HG03103 (cell line): Measurements from ENCODE around the gene WASHC2C.
"Not testable (repeated sequence)": the region's sequence is repeated elsewhere in the genome, so short reads cannot be mapped to it uniquely, and the experiment has no call there.

Source experiments
- ATAC-seq: cut with Tn5 transposase; IDR thresholded peaks from one replicate; pipeline ENCODE4 v1.9.1; 2021; ENCODE audit warnings: low read depth; ENCODE audit not compliant: unreplicated experiment

Gene WASHC2C

GRCh38 chr10:45757661-45758396 lies 30.8 kb downstream of the WASHC2C start:
- not testable (repeated sequence) for ATAC-seq

DNA sequence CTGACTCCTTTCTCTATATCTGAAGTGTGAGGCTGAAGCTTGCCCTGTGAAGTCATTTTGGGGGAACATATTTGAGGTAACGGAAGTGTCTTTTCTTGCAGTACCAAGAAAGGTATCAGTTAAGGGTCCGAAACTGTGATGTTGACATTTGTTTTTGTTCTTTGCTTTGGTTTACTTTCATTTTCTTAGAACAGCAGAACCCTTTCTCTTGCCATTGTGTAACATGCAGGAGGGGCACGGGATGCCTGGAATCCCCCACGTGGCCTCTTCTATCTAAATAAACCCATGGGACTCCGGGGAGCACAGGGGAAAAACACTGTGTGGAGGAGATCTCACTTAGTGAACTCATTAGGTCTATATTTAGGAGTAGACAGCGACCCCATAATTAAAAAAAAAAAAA lies 34.6 kb downstream of the WASHC2C start:
- not testable (repeated sequence) for ATAC-seq

DNA sequence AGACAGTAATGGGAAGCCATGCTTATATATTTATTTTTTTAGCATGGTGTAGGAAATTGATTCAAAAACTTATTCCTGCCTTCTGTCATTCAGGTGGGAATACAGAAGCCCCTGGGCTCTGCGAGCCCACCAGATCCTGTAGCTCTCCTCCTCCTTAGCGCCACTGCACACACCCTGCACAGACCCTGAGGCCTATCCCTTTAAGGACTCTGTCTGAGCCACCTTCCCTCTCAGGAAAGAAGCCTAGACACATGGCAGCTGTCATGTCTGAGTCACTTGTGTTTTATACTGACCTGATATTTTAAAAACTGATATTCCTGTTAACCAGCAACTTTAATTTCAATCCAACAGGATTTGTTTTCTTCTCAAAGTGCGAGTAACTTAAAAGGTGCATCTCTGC lies 36.0 kb downstream of the WASHC2C start:
- not testable (repeated sequence) for ATAC-seq

- ATAC-seq = not testable (repeated sequence)
These were observed 41.3 kb downstream of the WASHC2C start for GRCh38 chr10:45768334-45768733.

- not testable (repeated sequence) for ATAC-seq
These were observed 44.8 kb downstream of the WASHC2C start for GRCh38 chr10:45771757-45772461.

DNA sequence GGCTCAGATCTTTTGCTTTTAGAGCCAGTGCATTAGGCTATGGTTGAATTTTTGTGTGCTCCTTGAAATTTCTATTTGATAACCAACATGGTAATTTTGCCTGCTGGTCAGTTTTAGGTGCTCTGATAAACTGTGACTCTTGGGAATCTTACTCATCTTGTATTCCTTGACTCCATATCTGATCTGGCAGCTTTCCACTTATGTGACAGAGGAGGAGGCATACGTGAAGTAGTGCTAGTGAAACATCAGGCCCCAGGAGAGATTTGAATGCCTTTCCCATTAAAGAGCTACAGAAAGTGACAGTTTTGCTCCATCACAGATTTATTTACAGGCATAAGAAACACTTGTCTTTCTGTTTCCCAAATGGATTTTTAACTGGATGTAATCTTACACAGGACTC lies 59.2 kb downstream of the WASHC2C start:
- not testable (repeated sequence) for ATAC-seq

- ATAC-seq = not testable (repeated sequence)
These were observed 60.2 kb downstream of the WASHC2C start for GRCh38 chr10:45787212-45787741.

DNA sequence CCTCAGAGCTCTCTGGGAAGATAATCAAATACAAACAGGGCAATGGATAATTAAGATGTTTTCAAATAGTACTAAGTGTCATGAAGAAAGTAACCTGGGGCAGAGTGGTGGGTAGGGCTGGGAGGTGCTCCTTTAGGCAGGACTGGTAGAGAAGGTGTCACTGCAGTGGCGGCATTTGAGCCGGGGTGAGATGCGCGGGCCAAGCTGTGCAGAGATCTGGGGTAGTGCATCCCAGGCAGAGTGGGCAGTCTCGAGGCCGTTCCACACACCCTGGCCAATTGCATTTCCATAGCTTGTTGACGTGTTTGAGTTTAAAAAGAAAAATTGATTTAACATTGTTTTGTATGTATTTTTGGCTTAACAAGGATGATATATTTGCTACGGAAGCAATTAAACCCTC lies 62.9 kb downstream of the WASHC2C start:
- ATAC-seq = not testable (repeated sequence)

DNA sequence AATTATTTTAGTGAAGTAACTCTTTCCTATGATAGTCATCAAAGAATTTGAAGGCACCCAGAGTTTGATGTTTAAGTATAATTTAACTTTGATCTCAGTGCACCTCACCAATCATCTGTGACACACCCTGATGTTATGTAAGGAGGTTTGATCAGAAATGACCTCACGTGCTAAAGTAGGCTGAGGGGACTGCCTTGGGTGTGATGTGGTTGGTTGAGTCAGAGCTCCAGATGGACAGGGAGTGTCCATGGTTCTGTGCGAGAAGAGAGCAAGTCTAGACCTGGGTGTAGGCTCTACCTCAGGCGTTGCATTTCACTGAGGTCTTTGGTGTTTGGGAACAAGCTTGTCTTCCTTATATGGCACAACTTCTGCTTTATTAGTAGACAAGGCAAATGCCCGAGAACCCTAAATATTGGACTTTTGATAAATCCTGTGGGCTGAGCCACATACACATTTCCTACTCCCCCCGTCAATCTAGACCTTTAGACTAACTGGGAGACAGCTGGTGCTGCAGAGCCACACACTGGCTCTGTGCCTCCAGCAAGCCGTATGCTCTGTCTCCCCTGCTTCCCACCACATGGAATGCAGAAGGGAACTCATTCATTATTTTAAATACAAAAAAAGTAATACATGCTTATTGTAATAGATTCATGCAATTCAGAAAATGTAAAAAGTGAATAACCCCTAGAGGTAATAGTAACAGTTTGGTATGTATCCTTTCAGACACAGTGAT lies 63.8 kb downstream of the WASHC2C start:
- not testable (repeated sequence) for ATAC-seq

- ATAC-seq = not testable (repeated sequence)
These were observed 67.7 kb downstream of the WASHC2C start for GRCh38 chr10:45794761-45795160.

DNA sequence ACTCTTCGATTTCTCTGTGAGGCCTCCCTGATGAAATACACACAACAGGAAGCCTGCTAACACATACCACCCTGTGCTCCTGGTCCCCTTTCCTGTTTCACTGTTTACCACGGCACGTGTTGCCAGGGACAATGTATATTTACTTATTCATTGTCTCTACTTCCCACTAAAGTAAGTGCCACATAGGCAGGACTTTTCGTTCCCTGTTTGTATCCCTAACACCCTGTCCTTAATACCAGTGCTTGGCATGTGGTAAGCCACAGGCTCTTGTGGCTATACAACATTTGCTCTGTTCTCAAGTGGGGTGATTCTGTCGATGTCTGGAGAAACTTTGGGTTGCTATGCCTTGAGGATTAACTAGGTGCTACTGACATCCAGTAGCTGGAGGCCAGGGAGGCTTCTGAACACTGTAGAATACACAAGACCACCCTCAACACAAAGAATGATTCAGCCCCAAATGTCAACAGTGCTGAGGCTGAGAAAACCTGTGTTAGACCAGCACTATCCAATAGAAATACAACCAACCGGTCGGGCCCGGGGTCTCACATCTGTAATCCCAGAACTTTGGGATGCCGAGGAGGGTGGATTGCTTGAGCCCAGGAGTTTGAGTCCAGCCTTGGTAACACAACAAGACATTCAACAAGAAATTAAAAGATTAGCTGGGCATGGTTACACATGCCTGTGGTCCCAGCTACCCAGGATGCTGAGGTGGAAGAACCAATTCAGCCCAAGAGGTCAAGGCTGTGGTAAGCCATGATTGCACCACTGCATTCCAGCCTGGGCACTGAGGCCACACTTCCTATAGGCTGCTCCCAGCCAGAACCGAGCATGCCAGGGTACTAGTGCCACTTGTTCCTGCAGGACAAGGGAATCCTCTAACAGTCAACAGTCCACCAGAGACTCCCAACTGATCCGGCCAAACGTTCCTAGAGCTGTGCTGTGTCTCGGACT lies 76.3 kb downstream of the WASHC2C start:
- not testable (repeated sequence) for ATAC-seq

DNA sequence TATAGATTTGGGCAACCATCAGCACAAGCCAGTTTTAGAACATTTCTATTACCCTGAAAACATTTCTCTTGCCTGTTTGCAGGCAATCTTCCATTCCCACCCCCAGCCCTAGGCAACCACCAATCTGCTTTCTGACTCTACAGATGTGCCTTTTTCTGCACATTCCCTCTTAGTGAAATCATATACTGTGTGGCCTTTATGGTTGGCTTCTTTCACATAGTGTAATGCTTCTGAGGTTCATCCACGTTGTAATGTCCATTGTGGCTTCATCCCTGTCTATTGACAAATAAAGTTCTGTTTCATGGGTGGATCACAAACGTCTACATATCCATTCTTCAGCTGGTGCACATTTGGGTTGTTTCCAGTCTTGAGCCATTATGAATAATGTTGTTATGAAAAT lies 77.9 kb downstream of the WASHC2C start:
- ATAC-seq = not testable (repeated sequence)

GRCh38 chr10:45809837-45810236 lies 82.8 kb downstream of the WASHC2C start:
- ATAC-seq = no peak

GRCh38 chr10:45811075-45811474 lies 84.0 kb downstream of the WASHC2C start:
- ATAC-seq = no peak

DNA sequence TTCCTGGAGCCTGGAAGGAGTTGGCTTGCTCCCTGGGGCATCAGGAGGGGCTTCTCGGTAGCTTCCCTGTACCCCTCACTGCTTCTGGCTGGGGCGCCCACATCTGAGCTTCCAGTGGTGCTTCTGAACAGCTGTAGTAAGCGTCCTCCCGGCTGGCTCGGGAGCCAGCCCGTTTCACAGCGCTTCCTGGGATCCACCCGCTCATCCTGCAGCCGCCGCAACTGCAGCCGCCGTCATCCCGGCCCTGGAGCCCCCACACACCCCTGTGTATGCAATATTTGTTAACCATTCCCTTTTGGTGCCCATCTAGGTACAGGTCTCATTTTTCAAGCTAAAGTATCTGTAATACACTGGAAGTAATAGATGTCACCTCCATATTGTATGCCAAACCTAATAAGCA lies 85.9 kb downstream of the WASHC2C start:
- ATAC-seq = not testable (repeated sequence)

DNA sequence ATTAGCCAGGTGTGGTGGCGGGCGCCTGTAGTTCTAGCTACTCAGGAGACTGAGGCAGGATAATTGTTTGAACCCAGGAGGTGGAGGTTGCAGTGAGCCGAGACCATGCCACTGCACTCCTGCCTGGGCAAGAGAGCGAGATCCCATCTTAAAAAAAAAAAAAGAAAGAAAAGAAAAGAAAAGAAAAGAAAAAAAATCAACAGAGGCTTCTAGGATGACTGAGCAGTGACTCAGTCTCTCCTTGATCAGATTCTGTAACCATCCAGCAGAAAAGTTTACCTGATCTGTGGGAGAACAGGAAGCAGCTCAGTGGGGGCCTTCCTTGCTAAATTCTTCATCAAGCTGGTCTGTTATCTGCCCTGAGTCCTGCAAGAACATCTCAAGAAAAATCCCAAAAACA lies 87.1 kb downstream of the WASHC2C start:
- not testable (repeated sequence) for ATAC-seq

DNA sequence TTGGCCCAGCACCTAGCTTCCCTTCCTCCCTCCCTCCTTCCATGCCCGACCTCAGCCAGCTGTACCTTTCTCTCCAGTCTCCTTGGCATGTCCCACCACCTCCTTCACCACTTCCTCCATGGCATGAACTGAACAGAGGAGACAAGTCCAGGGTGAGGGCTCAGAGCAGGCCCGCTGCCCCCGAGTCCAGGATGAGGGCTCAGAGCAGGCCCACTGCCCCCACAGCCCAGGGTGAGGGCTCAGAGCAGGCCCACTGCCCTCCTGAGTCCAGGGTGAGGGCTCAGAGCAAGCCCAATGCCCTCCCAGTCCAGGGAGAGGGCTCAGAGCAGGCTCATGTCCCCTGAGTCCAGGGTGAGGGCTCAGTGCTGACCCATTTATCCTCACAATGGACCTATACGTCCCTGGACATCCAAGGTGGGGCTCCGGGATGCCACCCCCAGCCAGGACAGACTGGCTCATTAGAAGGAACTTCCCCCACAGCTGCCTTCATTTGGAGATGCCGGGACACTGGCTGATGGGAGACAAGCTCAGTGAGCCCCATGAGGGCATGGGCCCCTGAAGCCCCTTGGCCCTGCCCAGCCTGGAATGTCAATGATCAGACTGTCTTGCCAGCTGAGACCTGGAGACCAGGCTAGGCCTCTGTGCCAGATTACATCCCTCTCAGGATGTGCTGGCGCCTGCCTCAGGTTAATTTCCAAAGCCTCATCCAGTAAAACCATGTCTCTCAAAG lies 90.2 kb downstream of the WASHC2C start:
- ATAC-seq = no peak

GRCh38 chr10:45817912-45818311 lies 90.8 kb downstream of the WASHC2C start:
- no peak for ATAC-seq

GRCh38 chr10:45819552-45819951 lies 92.5 kb downstream of the WASHC2C start:
- no peak for ATAC-seq
